Loucy (cell line): ENCODE results near the gene HNRNPUL2.

Experiments used
- EZH2phosphoT487 ChIP-seq: fragments of 200-600 bp; IDR thresholded peaks from 2 replicates; pipeline ENCODE4 v1.6.1; 2018; ENCODE audit warnings: antibody characterized with exemption, mild to moderate bottlenecking, moderate library complexity, borderline replicate concordance
- TF ChIP-seq, protein P1 (sequence below): fragments of 200-600 bp; sonication (generic); conservative IDR thresholded peaks from 2 replicates; pipeline ENCODE4 v1.5.1; 2014; ENCODE audit warnings: mild to moderate bottlenecking, antibody characterized with exemption, low read length

DNA sequence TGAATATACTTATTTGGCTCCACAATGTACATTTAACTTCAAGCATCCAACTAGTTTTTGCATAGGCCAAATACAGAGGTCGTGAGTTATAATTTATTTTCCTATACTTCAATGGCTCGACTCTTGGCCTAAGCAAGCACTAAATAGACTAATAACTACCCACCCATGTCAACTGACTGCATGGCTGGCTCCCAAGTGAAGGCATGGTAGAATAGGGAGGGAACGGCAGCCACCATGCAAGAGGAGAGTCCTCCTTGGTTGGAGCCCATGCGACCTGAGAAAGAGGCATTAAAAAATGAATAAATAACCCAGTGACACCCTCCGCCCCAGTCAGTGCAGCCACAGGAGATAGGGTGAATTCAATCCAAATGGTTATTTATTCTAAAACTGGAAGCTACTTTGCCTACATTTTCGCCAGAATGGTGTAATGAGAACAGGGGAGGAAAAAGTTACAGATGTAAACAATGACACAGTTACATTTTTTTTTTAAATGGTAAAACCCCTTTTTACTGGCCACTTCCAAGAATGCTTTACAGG lies 14.9 kb downstream of the HNRNPUL2 start:
- TF ChIP-seq, protein P1, sequence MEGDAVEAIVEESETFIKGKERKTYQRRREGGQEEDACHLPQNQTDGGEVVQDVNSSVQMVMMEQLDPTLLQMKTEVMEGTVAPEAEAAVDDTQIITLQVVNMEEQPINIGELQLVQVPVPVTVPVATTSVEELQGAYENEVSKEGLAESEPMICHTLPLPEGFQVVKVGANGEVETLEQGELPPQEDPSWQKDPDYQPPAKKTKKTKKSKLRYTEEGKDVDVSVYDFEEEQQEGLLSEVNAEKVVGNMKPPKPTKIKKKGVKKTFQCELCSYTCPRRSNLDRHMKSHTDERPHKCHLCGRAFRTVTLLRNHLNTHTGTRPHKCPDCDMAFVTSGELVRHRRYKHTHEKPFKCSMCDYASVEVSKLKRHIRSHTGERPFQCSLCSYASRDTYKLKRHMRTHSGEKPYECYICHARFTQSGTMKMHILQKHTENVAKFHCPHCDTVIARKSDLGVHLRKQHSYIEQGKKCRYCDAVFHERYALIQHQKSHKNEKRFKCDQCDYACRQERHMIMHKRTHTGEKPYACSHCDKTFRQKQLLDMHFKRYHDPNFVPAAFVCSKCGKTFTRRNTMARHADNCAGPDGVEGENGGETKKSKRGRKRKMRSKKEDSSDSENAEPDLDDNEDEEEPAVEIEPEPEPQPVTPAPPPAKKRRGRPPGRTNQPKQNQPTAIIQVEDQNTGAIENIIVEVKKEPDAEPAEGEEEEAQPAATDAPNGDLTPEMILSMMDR: no peak
- TF ChIP-seq EZH2phosphoT487: no peak
